ENCODE measurements around the gene ARL13A.

DNA sequence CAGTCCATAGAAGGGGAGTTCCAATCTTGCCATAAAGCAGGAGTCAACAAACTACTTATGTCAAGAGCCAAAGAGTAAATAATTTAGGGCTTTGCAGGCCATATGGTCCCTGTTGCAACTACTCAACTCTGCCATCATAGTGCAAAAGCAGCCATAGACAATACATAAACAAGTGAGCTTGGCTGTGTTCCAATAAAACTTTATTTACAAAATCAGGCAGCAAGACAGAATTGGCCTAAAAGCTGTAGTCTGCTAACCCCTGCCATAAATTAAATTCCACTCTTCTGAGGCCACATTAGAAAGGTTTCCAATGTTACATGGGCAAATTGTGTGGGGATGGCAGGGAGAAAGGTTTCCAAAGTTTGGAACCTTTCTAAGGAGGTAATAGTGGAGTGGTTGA lies 67.7 kb downstream of the ARL13A start:
- TF ChIP-seq POLR2AphosphoS5 (IDR thresholded peaks at IDR 0.05) (no peak), POLR2A (IDR thresholded peaks at IDR 0.05) (no peak)
- TF ChIP-seq, protein P1, sequence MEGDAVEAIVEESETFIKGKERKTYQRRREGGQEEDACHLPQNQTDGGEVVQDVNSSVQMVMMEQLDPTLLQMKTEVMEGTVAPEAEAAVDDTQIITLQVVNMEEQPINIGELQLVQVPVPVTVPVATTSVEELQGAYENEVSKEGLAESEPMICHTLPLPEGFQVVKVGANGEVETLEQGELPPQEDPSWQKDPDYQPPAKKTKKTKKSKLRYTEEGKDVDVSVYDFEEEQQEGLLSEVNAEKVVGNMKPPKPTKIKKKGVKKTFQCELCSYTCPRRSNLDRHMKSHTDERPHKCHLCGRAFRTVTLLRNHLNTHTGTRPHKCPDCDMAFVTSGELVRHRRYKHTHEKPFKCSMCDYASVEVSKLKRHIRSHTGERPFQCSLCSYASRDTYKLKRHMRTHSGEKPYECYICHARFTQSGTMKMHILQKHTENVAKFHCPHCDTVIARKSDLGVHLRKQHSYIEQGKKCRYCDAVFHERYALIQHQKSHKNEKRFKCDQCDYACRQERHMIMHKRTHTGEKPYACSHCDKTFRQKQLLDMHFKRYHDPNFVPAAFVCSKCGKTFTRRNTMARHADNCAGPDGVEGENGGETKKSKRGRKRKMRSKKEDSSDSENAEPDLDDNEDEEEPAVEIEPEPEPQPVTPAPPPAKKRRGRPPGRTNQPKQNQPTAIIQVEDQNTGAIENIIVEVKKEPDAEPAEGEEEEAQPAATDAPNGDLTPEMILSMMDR (IDR thresholded peaks at IDR 0.05) = no peak

Data from suprapubic skin (tissue), 4 donors.